DMS79 (cell line): ENCODE data around the gene LRP6.
"Not testable (repeated sequence)": the region's sequence is repeated elsewhere in the genome, so short reads cannot be mapped to it uniquely, and the experiment has no call there.

Experiments
- DNase-seq: peaks from one replicate; lab custom pipeline; 2025; lab: John Stamatoyannopoulos, UW

Gene LRP6

DNA sequence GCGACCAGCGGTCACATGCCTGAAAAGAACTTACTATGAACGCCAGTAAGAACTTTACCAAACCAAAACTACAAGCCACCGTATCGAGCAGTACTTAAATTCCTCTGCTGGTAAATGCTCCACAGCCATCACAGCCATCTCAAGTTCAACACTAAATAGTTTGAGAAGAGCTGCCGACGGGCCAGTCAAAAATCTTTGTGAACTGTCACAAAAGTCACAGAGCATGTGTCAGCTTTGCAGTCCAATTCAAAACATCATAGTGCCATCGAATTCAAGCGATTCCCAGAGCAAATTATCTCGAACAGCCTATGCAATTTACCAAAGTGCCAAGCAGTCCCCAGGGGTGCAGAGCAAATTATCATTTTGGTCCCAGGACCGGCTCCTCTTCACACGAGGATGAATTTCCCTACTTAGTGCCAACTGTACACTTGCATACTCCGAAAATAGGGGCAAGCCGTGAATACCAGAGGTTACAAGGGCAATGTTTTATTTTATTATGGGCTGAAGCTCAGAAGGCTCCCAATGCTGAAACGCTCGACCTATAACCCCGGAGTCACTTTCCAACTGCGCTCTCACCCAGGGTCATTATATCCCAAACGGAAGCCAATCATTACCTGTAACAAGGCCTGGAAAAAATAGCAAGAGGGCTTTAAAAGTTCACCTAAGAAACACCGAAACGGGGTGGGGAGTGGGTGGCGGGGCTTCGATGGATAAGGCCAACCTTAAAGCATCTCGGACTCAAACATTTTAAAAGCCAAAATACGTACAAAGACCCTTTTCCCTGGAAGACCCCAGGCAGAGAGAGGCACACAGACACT is 1.1 kb downstream of the LRP6 start:
- no peak for DNase-seq

DNA sequence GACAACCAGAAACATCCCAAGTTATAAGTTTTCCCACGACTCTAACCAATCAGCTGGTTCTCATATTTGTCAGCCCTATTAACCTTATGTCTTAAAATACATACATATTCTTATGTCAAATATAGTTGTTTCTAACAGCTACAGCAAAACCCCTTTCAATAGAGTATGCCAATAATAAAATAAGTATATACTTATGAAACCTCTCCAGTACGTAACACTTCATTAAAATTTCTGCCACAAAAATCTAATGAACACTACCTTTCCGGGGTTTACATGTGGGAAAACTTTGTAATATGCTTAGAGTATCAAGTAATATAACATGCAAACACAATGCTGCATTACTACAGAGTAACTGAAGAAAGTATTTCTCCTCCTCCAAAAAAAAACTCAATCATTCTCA is 1.8 kb downstream of the LRP6 start:
- DNase-seq: no peak

DNA sequence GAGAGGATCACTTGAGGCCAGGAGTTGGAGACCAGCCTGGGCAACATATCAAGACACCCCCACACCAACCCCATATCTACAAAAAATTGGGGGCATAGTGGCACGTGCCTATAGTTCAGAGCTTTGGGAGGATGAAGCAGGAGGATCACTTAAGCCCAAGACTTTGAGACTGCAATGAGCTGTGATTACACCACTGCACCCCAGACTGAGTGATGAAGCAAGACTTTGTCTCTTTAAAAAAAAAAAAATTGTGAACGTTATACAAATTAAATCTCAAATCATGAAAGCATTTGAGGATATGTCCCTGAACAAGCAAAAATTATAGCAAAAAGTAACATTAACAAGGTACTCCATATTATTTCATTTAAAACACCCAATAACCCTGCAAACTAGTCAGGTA is 2.9 kb downstream of the LRP6 start:
- DNase-seq: no peak

DNA sequence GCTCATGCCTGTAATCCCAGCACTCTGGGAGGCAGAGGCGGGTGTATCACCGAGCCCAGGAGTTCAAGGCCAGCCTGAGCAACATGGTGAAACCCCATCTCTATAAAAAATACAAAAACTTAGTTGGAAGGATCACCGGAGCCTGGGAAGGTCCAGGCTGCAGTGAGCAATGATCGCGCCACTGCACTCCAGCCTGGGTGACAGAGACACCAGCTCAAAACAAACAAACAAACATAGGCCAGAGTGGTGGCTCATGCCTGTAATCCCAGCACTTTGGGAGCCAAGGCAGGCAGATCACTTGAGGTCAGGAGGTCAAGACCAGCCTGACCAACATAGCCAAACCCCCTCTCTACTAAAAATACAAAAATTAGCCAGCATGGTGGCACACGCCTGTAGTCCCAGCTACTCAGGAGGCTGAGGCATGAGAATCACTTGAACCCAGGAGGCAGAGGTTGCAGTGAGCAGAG is 10.5 kb downstream of the LRP6 start:
- DNase-seq: not testable (repeated sequence)

DNA sequence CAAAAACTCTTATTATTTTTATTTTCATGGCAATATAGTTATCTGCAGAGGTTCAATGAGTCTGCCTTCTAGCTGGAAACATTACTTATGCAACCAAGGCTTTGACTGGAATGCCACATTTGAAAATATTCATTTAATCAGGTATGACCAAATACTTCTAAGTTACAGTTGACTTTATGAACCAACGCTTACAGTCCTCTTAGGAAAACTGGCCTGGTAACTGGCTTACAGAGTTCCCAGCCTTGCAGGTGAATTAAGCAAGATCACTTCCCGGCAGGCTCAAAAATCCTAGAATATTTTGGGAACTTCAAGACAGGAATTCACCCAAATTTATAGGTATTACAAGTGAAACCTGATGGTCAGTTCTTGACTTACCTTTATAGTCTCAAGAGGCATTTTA is 12.3 kb downstream of the LRP6 start:
- DNase-seq: no peak

DNA sequence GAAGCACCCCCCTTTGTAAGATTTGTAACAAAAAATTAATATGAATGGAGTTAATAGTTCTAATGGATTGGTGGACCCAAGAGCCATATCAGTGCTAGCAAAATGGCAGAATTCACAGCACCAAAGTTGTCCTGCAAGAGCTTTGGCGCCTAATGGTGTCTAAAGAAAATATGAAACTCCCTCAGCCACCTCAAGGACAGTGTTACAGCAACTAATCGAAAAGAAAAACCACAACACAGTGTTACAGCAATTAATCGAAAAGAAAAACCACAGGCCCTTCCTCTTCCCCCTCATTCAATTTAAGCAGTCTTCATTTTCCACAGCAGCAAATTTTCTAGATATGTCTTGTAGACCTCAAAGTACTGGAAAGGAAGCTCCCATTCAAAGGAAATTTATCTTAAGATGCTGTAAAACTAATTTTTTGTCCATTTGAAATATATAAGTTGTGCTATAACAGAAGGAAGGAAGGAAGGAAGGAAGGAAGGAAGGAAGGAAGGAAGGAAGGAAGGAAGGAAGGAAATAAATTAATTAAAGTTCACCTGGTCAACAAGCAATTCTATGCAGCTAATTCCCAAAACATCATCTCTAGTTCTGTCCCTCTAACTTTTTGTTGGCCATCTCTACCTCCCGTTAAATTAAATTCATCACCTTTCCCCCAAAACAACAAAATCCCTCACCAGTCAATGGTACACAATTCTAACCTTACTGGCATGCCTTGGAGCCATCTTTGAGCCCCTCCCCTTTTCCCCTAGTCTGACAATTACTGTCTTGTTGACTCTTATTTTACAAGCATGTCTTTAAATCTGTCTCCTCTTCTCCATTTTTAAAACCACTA is 17.4 kb downstream of the LRP6 start:
- no peak for DNase-seq

DNA sequence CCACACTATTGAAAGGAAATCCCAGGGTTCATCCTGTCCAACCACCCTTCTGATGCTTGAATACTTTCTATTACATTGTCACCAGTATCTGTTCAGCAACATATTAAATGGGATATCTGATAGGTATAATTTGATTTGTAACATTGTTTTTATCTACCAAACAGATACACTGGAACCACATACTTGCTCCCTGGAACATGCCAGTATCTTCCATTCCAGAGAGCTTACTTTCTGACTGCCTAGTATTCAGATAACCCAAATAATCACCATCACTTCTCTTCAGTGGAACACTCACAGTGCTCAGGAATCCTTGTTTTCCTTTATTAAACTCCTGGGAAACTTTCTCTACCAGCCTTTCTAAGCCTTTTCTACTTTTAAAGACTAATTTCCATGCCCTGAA is 19.3 kb downstream of the LRP6 start:
- DNase-seq: no peak

DNA sequence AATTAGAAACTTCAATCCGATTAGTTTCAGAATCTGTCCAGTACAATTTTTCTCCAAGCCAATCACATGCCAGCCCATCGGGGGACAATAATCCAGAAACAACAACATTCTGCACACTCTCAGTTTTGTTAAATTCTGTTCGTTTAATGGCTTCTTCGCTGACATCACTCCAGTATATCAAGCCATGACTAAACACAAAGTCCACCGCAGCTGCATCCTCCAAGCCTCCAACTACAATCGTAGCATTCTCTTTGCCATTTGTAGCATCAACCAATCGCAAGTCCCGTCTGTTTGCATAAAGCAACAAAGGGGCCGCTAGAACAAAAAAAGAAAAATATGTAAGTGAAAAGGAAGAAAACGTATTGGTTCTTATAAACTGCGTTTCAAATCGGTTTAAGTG is 22.5 kb downstream of the LRP6 start:
- no peak for DNase-seq

DNA sequence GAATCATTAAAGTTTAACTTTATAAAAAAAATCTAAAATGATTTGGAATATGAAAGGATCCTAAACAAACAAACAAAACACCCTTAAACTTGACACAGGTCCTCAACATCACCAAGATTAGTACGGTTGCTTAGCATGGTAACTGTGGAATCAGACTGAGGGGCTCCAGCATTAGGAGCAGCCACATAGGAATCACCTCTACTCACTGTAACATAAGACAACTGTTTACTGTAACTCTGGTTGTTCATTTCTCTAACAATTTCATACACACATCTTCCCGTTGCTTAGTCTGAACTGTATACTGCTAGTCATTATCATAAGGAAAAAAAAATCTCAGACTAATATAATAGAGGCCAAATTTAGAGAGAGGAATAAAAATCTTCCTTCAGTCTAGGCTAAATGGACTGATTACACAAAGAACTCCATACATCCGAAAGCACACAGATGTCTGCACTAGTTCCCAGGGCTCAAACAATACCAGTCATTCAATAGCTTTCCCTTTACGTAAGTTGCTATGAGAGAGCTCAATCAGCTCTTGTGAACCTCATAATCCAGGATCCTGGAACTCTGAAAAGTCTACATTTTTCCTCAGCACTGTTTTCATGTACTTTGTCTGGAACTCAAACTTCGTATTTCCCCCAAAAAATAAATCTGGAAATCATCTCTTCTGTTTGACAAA is 26.0 kb downstream of the LRP6 start:
- no peak for DNase-seq

DNA sequence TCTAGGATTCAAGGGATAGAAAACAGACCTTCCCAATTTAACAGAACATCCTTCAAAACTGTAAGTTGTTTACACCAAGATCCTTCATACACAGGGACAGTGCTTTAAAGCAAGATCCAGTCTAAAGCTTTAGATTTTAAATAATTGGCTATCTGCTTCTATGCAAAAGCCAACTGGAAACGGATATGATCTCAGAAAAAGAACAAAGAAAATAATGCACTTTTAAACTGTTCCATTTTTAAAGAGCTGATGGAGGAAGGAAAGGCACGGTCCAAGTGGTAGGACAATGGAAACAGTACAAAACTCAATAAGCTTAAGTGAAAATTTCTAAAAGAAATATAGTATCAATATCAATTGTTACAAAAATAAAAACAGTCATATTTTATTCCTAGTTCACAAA is 27.7 kb downstream of the LRP6 start:
- no peak for DNase-seq

DNA sequence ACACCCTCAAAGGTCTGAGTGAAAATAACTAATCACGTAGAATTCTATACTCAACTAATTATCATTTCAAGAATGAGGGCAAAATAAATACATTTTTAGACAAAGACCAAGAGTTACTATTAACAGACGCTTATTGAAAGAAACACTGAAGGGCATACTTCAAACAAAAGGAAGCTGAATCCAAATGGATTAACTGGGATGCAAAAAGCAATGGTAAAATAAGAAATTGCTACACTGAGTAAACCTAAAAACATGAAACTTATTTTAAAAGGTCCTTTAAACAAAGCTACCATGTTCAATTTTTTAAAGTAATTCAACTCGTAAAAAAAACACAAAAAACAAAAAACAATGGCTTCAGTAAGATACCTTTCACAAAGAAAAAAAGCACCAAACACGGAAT is 28.2 kb downstream of the LRP6 start:
- DNase-seq: no peak

DNA sequence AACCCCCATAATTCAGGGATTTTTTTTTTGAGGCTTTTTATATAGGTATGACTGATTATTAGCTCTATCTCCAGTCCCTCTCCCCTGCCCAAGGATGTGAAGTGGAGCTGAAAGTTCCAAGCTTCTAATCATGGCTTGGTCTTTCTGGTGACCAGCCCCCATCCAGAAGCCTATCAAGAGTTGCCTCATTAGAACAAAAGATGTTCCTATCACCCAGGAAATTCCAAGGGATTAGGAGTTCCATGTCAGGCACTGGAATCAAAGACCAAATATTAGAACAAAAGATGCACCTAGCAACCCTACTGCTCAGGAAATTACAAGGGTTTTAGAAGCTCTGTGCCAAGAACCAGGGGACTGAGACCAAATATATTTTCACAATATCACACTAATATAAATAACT is 29.9 kb downstream of the LRP6 start:
- no peak for DNase-seq

DNA sequence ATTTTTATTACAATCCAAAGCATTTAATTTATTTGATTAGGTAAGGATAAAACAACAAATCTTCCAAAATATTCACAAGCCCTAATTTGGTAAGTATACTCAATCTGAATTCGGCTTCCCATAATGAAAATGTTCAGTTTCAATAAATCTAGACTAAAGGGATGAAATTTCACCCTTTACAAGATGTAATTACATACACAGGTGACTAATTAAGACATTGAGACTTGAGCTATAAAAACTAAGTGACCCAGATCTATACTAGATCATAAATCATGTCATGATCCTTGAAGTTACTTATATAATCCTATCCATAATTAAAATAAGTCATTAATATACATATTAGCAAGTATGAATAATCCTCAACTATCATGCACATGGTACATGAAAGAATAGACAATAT is 36.6 kb downstream of the LRP6 start:
- DNase-seq: no peak

DNA sequence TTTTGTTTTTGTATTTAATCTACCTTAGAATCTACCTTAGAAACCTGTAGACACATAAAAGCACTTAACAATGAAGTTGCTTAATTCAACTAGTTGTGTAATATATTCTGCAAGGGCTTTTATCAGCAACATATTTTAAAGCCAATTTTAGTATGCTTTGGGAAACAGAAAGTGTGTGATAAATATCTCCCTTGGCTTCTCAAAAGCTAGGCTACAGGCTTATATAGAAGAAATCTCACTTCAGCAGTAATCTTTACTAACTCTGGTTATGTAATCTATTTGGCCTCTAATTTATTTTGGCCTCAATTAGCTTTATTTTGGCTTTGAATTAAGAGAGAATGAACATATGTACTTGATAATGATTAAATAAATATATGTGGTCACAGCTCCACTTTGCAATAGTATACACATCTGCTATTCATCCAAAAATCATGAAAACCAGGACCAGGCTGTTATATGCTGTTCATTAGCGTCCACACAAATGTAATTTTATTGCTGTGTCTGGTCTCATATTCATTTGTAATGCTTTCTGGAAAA is 37.2 kb downstream of the LRP6 start:
- DNase-seq: no peak

DNA sequence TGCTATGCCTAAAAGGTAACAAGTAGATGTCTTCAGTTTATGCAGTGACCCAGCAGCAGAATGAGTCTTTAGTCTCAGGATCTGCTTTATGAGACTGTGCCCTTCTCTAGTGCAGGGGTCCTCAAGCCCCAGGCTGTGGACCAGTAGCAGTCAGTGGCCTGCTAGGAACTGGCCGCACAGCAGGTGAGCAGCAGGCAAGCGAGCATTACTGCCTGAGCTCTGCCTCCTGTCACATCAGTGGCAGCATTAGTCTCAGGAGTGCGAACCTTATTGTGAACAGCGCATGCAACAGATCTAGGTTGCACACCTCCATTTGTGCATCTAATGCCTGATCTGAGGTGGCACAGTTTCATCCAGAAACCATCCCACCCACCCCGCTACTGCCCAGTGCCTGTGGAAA is 38.4 kb downstream of the LRP6 start:
- DNase-seq: no peak

DNA sequence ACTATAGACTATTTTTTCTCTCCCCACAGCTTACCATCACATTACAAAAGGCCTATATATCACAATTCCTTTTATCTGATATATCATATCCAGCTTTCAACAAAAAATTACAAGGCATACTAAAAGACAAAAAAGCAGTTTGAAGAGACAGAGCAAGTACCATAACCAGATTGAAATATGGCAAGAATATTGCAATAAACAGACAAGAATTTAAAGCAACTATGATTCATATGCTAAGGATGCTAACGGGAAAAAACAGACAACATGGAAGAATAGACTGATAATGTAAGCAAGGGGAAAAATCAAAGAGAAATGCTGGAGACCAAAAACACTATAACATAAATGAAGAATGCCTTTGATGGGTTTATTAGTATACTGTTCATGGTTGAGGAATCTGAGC is 40.7 kb downstream of the LRP6 start:
- no peak for DNase-seq

DNA sequence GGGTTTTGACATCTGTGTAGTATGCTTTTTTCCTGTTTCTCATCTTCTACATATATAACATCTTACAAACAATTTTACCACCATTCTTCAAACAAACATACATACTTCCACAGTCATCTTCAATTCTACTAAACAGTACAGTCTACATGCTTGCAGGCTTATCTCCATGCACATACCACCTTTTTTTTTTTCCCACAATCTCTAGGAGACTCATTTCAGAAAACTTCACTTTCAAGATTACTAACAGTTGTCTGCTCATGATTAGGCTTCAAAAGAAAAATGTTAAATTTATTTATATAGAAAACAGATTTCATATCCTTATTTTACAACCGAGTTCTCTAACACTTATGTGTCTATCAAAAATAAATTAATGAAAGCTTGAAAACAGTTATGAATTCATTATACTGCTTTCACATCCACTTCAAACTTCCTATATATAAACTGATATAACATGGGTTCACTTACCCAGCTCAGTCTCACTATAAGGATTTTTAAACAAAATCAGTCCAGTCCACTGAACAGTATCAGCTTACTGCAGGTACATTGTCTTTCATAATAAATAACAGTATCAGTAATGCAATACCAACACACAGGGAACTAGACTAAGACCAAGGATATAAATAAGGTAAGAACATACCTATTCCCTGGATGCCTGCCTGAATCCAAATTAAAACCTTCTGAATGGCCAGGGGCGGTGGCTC is 42.5 kb downstream of the LRP6 start:
- no peak for DNase-seq

DNA sequence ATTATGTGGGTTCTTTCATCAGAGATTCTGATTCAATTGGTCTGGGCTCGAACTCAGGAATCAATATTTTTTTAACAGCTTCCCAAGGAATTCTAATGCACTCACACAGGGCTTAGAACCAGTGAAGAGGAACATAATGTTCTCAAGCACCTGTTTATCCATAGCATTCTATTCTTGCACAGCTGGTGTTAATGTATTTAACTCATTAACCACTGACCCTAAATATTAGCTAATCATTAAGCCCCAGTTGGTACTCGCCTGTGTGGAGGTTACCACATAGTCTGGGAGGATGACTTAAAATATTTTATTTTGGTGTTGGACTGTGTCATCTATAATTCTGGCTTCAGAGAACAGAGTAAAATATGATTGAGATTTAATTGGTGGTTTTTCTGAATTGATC is 45.3 kb downstream of the LRP6 start:
- peak; percentile 9 for DNase-seq

DNA sequence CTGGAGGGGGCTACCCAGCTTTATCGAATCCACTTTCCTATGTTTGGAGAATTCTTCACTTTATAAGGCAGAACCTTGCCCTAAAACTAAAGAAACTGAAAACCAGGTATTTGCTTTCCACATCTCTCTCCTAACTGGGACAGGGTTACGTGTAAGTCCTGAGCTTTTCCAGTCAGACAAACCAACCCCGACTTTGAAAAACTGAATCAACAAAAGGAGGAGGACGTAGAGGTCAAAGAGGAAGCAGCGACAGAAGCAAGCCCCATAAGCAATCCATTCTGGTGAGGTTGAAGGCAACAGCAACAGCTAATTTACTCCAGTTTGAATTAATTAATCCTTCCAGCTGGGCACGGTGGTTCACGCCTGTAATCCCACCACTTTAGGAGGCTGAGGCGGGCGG is 47.2 kb downstream of the LRP6 start:
- DNase-seq: no peak

DNA sequence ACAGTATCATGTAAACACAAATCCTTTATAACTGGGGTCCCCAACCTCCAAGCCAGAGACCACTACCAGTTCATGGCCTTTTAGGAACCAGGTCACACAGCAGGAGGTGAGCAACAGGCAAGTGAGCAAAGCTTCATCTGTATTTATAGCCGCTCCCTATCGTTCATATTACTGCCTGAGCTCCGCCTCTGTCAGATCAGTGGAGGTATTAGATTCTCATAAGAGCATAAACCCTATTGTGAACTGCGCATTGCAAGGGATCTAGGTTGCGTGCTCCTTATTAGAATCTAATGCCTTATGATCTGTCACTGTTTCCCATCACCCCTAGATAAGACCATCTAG is 49.9 kb downstream of the LRP6 start:
- DNase-seq: no peak

DNA sequence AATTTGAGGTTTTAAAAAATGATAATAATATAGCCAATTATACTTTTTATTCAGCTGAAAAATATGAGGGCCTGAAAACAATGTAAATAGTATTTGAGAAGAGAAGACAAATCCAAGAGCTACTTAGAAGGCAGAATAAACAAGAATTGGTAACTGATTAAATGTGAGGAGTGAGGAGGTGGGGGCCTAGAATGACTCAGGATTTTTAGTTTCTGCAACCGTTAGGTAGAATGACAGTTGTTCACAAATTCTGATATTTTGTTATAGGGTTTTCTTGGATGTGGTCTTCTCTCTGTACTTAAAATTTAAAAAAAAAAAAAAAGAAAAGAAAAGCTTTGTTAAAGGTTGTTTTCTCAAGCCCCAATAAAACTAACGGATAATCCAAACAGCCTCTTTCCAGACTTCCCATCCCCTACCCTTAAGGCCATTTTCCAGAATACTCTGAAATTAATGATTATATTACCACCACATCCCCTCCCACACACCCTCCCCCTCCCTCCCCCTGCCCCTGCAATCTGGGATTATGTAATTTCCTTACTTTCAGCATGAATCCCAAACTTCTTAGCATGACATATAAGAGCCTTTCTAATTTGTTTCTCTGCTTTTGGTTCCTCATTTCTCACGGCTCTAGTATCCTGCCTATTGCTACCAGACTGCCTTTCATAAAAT is 50.4 kb downstream of the LRP6 start:
- DNase-seq: no peak
